ENCODE results near the gene ZBTB14.

Gene ZBTB14

DNA sequence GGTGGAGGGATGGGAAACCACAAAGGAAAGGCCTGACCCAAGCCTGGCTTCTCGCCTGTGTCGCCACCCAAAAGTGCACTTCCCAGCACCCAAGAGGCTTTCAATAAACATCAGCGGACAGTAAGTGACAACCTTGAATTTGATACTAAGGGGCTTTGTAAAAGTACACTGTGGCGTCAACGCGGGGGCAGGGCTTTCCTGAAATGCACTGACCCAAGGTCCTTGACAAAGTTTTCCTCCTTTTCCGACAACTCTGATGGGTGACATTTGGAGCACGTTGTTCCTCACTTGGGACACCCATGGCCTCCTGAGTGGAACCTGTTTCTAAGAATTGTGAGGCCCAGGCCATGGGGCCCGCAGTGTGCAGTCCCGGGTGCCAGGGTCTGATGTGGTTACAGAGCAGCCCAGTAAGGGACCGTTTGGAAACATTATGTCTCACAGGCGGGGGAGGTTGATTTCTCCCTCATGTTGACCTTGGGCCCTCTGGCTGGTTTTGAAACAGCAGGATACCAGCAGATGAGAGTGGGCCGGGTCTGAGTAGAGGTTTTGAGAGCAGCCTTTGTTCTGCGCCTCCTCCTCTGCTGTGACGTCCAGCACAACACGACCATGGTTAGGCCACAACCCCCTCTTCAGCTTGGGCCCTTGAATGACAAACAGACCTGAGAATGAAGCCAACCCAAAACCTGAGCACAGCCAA lies 2.8 kb upstream of the ZBTB14 start:
- FAIRE-seq (no peak), DNase-seq (ENCODE audit: insufficient read length, low spot score) (no peak)
- TF ChIP-seq, protein P1, sequence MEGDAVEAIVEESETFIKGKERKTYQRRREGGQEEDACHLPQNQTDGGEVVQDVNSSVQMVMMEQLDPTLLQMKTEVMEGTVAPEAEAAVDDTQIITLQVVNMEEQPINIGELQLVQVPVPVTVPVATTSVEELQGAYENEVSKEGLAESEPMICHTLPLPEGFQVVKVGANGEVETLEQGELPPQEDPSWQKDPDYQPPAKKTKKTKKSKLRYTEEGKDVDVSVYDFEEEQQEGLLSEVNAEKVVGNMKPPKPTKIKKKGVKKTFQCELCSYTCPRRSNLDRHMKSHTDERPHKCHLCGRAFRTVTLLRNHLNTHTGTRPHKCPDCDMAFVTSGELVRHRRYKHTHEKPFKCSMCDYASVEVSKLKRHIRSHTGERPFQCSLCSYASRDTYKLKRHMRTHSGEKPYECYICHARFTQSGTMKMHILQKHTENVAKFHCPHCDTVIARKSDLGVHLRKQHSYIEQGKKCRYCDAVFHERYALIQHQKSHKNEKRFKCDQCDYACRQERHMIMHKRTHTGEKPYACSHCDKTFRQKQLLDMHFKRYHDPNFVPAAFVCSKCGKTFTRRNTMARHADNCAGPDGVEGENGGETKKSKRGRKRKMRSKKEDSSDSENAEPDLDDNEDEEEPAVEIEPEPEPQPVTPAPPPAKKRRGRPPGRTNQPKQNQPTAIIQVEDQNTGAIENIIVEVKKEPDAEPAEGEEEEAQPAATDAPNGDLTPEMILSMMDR (IDR thresholded peaks at IDR 0.05; ENCODE audit: insufficient read depth, missing control alignments) = no peak

DNA sequence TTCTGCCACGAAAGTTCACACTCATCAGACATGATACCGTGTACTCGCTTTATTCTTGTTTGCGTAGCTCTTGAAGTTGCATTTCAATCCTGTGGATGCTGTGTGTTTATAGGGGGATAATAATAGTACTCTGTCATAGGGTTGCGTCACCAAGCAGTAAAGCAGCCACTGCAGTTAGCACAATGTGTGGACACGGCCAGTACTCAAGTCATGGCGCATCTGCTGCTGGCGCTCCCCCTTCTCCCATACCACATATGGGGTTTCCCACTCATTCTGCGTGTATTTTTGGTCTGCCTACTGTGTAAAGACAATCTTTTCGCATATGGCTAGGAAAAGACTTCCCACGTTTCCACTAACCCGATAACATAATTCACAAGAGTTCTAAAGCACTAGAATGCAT lies 2.1 kb upstream of the ZBTB14 start:
- no peak for FAIRE-seq

DNA sequence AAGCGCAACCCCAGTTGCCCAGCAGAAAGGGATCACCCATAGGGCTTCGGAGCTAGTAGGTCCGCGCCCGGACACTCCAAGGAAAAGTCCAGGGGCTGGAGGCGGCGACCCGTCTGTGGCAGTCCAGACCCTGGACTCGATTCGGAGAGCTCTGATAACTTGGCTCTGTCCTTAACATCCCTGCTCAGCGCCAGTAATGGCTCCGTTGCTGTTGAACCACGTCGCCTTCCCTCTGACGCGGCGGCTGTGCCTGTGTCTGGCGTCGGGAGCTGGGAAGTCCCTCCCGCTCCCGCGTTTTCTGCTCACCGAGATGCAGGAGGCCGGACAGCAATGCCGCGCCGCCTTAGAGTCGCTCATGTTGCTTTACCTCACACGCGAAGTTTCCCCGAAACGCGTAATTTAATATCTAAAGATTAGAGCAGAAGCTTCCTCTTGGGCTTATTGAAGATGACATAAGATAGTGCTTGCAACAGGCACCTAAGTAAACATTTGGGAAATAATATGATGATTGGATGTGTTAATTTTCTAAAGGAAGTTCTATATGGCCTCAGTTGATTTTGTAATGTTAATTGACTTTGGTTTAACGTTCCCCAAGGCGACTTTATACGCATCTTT lies 1.3 kb upstream of the ZBTB14 start:
- TF ChIP-seq, protein P1 (IDR thresholded peaks at IDR 0.05; ENCODE audit: insufficient read depth, missing control alignments) = no peak
- FAIRE-seq (no peak), DNase-seq (ENCODE audit: insufficient read length, low spot score) (peak; percentile 35)

More for the DNA sequence above, 2.1 kb upstream of the ZBTB14 start:
- TF ChIP-seq, protein P1 (IDR thresholded peaks at IDR 0.05; ENCODE audit: insufficient read depth, missing control alignments) = no peak
- DNase-seq (ENCODE audit: insufficient read length, low spot score) = no peak

DNA sequence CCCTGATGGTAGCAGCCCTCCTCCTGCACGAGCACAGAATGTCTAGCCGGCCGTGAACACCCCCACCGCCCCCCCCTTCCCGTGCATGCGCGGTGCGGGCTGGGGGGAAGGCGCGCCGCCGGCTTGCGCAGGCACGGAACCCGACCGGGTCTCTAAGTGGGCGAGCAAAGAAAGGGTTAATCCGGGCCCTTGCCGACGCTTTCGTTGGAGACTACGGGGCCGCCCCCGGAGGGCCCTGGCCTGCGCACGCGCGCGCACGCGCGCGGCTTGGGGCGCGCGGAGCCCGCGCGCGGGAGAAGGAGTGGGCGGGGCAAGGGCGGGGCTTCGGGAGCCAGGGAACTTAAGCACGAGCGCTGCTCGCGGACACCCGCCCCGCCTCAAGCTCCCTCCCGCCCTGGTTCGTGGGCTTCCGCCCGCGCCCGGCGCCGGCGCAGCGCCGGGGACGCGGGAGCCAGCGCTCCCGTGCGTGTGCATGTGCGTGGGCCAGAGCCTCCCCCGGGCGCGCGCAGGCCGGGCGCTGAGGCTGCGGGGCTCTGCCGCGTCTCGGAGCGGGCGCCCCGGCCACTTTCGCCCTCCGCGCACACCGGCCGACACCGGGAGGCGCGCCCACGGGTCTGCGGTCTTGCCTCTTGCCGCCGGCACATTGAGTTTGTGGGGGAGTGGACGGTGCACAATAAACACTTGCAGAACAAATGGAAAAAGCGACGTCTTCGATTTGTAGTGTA lies 617 bp upstream of the ZBTB14 start:
- DNase-seq (ENCODE audit: insufficient read length, low spot score) (peak; percentile 80), FAIRE-seq (no peak)
- TF ChIP-seq, protein P1 (IDR thresholded peaks at IDR 0.05; ENCODE audit: insufficient read depth, missing control alignments) = no peak

DNA sequence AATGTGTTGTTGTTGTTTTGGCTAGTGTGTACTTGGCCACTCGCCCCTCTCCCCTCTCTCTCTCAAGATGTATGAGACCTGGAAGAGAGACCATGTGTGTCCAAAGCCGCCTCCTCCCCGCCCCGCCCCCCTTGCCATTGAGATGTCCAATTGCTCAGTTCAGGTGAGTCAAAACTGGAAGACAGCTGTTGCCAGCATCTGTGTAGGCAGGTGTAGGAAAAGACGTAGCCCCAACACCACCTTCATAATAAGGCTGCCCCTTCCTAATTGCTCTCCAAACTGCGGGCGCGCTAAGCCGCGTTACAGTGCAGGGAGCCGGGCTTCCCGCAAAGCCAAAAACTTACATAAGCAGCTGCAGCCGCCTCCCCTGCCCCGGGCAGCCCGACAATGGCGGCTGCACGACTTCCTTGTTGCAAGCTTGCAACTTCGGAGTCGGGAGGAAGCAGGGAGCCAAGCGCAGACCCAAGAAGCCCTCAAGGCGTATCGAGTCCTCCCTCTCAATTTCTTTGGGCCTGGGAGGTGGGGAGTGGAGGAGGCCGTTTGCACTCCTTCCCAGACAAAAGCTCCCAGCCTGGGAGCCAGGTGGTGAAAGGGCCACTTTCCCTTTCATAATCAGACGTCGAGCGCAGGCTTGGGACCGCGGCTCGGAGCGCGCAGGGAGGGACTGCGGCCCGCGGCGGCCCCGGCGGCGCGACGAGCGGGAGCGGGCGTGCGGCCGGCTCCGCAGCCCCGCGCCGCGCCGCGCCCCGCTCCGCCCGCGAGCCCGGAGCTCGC lies 882 bp downstream of the ZBTB14 start:
- FAIRE-seq = no peak
- TF ChIP-seq, protein P1 (IDR thresholded peaks at IDR 0.05; ENCODE audit: insufficient read depth, missing control alignments) = no peak
- no peak for DNase-seq (ENCODE audit: insufficient read length, low spot score)

DNA sequence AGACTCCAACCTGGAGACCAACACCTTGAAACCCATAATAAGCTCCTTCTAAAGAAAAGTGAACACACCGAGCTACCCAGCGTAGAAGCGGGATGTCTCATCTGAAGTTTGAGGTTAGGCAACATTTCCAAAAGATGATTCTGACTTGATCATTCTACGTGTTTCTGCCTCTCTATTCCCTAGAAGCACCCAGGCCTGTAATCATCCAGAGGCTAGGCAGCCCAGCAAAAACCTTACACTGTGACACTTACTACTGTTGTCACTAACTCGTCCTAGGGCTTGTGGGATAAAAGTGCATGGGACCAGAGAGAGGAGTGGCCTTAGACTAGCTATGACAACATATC lies 1.4 kb downstream of the ZBTB14 start:
- DNase-seq (ENCODE audit: insufficient read length, low spot score) (no peak), FAIRE-seq (no peak)
- TF ChIP-seq, protein P1 (IDR thresholded peaks at IDR 0.05; ENCODE audit: insufficient read depth, missing control alignments) = no peak
